CD8-positive, alpha-beta memory T cell (primary cell): ENCODE results near the gene RGS3. TPM values are rescaled to one million over a fixed set of nuclear protein-coding genes. Genes with fewer than 3 reads are reported as not detected.

Experiments used
- CTCF ChIA-PET: fragments of 350-600 bp; sonication (Branson Sonifier 250); formaldehyde crosslinking; loops from one replicate; lab custom pipeline; 2021; ENCODE audit warnings: antibody characterized with exemption; lab: Charles Lee
- POLR2A ChIA-PET: fragments of 350-600 bp; sonication (Branson Sonifier 250); formaldehyde crosslinking; loops from one replicate; lab custom pipeline; 2021; ENCODE audit warnings: antibody characterized with exemption; lab: Charles Lee
- DNase-seq, 5 donors: peaks; one replicate each; pipeline versions ENCODE4 v3.0.0 to v3.0.0-alpha.2; 2020 to 2022; ENCODE audit warnings: mixed read lengths in 1 of 5
- H3K27ac ChIP-seq: one replicate; pipeline ENCODE4 v1.7.0; 2013; ENCODE audit warnings: low read depth, mild to moderate bottlenecking, low read length, moderate library complexity
- H3K27me3 ChIP-seq: 2 replicates; pipeline ENCODE4 v1.7.0; 2013; ENCODE audit warnings: low read length, mild to moderate bottlenecking; ENCODE audit not compliant: insufficient read depth, poor library complexity, severe bottlenecking
- H3K36me3 ChIP-seq: 2 replicates; pipeline ENCODE4 v1.7.0; 2013; ENCODE audit warnings: mild to moderate bottlenecking, low read length, moderate library complexity; ENCODE audit not compliant: insufficient read depth
- H3K4me1 ChIP-seq: 2 replicates; pipeline ENCODE4 v1.7.0; 2013; ENCODE audit warnings: mild to moderate bottlenecking, low read length, moderate library complexity; ENCODE audit not compliant: insufficient read depth
- H3K4me3 ChIP-seq: 2 replicates; pipeline ENCODE4 v1.7.0; 2013; ENCODE audit warnings: mild to moderate bottlenecking, low read length
- H3K9me3 ChIP-seq: 2 replicates; pipeline ENCODE4 v1.7.0; 2013; ENCODE audit warnings: mild to moderate bottlenecking, low read length
- H3K27ac Mint-ChIP-seq, 8 donors: one replicate each; pipeline ENCODE4 v1.8.0; 2020 to 2021; ENCODE audit warnings: mixed read lengths in 8 of 8, mild to moderate bottlenecking in 6 of 8, inconsistent platforms in 3 of 8, moderate library complexity in 3 of 8
- H3K27me3 Mint-ChIP-seq, 2 donors: one replicate each; pipeline ENCODE4 v1.8.0; 2020 to 2021; ENCODE audit warnings: mixed read lengths in 2 of 2, mild to moderate bottlenecking in 1 of 2, moderate library complexity in 1 of 2
- H3K36me3 Mint-ChIP-seq, 3 donors: one replicate each; pipeline ENCODE4 v1.8.0; 2020 to 2021; ENCODE audit warnings: mixed read lengths in 3 of 3, inconsistent platforms in 1 of 3, mild to moderate bottlenecking in 1 of 3
- H3K4me1 Mint-ChIP-seq, 3 donors: one replicate each; pipeline ENCODE4 v1.8.0; 2020 to 2021; ENCODE audit warnings: mixed read lengths in 3 of 3, inconsistent platforms in 1 of 3, mild to moderate bottlenecking in 1 of 3
- H3K4me3 Mint-ChIP-seq, 7 donors: one replicate each; pipeline ENCODE4 v1.8.0; 2020 to 2021; ENCODE audit warnings: mixed read lengths in 7 of 7, mild to moderate bottlenecking in 6 of 7, moderate library complexity in 4 of 7, inconsistent platforms in 2 of 7
- H3K9me3 Mint-ChIP-seq, 5 donors: one replicate each; pipeline ENCODE4 v1.8.0; 2020 to 2022; ENCODE audit warnings: mixed read lengths in 5 of 5, mild to moderate bottlenecking in 3 of 5, moderate library complexity in 2 of 5, inconsistent platforms in 1 of 5
- polyA plus RNA-seq: library from polyadenylated mRNA; unstranded; fragments of 300-500 nt; fragmentation: Illumina TruSeq; gene quantifications from one replicate; pipeline ENCODE4 v1.2.3, GENCODE V29; 2021
- total RNA-seq, 2 experiments: library from RNA; stranded (reverse); gene quantifications; one replicate each; pipeline ENCODE4 v1.2.3, GENCODE V29; 2021

RGS3 gene
- total and polyA plus RNA-seq, 3 experiments from 2014 or later, result 59.8 to 91.2 (median 89.2) TPM

DNA sequence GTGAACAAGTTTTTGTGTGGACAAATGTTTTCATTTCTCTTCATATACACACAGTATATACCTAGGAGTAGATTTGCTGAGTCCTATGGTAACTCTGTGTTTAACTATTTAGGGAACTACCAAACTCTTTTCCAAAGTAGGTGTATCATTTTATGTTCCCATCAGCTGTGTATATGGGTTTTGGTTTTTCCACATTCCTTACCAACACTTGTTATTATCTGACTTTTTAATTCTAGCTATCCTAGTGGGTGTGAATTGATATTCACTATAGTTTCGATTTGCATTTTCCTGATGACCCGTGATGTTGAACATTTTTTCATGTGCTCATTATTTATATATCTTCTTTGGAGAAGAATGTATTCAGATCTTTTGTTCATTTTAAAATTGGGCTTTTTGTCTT lies 3.7 kb downstream of the RGS3 start:
- Mint-ChIP-seq H3K36me3 (peaks cover 0 to 4% (median 0%) of the 10 kb centered on the region in 3 donors), H3K27me3 (peaks cover 0 to 2% of the 10 kb centered on the region in 2 donors), H3K4me3 (no peak overlapping the region), H3K27ac (no peak overlapping the region), H3K9me3 (peaks cover 0 to 8% (median 3%) of the 10 kb centered on the region in 5 donors), H3K4me1 (peaks cover 0 to 2% (median 0%) of the 10 kb centered on the region in 3 donors)
- POLR2A ChIA-PET, result no interaction called here
- DNase-seq, result no peak
- H3K4me1 ChIP-seq, result no peaks in the 10 kb centered on the region
- H3K27me3 ChIP-seq, result no peaks in the 10 kb centered on the region
- no peak overlapping the region for H3K27ac ChIP-seq
- CTCF ChIA-PET, result interaction anchor here (1.0 to 1.4 kb wide), 2 partner anchors 13 to 115 kb away, joined by 3 read pairs; no protein-coding TSS in a partner anchor
- no peaks in the 10 kb centered on the region for H3K9me3 ChIP-seq
- no peaks in the 10 kb centered on the region for H3K36me3 ChIP-seq
- H3K4me3 ChIP-seq, result no peak overlapping the region

DNA sequence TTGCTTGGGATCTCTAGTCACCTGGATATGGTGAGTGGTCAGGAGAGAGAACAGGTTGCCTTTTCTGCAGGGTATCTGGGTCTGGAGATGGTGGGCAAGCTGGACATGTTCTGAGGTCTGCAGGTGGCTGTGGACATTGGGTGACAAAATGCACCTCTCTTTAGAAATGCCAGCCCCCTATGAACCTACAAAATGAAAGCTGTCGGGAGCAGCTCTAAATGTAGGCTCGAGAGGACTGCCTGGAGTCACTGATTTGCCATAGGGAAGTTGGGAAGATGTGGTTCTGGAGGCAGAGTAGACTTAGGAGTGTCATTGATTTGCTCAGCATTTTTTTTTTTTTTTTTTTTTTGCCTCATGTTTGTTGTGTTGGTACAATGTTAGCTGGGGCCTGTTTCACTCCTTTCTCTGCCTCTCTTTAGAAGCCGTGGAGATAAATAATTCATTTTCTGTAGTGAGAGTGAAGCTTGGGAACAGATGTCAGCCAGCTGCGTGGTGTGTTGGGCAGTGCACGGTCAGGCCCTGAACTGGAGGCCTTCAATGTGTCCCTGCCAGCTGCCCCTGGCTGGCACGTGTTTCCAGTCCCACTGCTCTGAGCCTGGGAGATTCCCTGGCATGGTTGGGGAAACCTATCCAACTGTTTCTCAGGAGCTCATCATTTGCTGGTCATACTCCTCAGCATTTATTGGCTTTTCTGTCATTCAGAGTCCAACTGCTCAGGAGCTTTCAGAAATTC lies 5.4 kb downstream of the RGS3 start:
- Mint-ChIP-seq H3K9me3 (peaks cover 0 to 8% (median 3%) of the 10 kb centered on the region in 5 donors), H3K36me3 (peaks cover 0 to 4% (median 0%) of the 10 kb centered on the region in 3 donors), H3K27me3 (peaks cover 0 to 2% of the 10 kb centered on the region in 2 donors), H3K4me1 (peaks cover 0 to 2% (median 0%) of the 10 kb centered on the region in 3 donors), H3K27ac (peak overlapping the region in 1 of 8 donors; percentile 81), H3K4me3 (no peak overlapping the region)
- Histone ChIP-seq H3K27ac (no peak overlapping the region), H3K27me3 (no peaks in the 10 kb centered on the region), H3K36me3 (no peaks in the 10 kb centered on the region), H3K4me3 (no peak overlapping the region), H3K4me1 (no peaks in the 10 kb centered on the region), H3K9me3 (no peaks in the 10 kb centered on the region)
- DNase-seq, result no peak
- POLR2A ChIA-PET, result no interaction called here
- CTCF ChIA-PET, result no interaction called here

GRCh38 chr9:113471143-113471542 lies 7.6 kb downstream of the RGS3 start:
- no peak for DNase-seq
- H3K27me3 ChIP-seq, result no peaks in the 10 kb centered on the region
- Mint-ChIP-seq H3K27me3 (peaks cover 0 to 2% of the 10 kb centered on the region in 2 donors), H3K36me3 (peaks cover 0 to 4% (median 0%) of the 10 kb centered on the region in 3 donors), H3K27ac (peak overlapping the region in 1 of 8 donors; percentile 19), H3K4me1 (no peaks in the 10 kb centered on the region), H3K4me3 (peak overlapping the region in 1 of 7 donors; percentile 37), H3K9me3 (peaks cover 0 to 8% (median 3%) of the 10 kb centered on the region in 5 donors)
- no peak overlapping the region for H3K4me3 ChIP-seq
- H3K9me3 ChIP-seq, result no peaks in the 10 kb centered on the region
- H3K27ac ChIP-seq, result no peak overlapping the region
- POLR2A ChIA-PET, result no interaction called here
- H3K36me3 ChIP-seq, result no peaks in the 10 kb centered on the region
- no peaks in the 10 kb centered on the region for H3K4me1 ChIP-seq
- CTCF ChIA-PET, result no interaction called here

DNA sequence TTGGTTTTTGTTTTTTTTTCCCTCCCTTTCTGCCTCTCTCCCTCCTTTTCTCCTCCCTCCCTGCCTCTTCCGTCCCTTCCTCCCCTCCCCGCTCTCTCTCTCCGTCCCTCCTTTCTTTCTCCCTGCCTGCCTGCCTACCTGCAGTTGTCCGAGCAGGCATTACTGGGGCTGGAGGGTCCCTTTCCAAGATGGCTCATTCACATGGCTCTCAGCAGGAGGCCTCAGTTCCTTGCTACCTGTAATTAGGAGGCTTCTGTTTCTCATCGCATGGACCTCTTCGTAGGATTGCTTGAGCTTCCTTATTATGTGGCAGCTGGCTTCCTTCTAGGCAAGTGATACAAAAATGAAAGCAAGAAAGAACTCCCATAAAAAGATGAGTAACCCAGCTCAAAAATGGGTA lies 8.0 kb downstream of the RGS3 start:
- Histone ChIP-seq H3K4me3 (no peak overlapping the region), H3K36me3 (no peaks in the 10 kb centered on the region), H3K9me3 (no peaks in the 10 kb centered on the region), H3K27ac (no peak overlapping the region), H3K4me1 (no peaks in the 10 kb centered on the region), H3K27me3 (no peaks in the 10 kb centered on the region)
- Mint-ChIP-seq H3K4me1 (no peaks in the 10 kb centered on the region), H3K27me3 (no peaks in the 10 kb centered on the region), H3K9me3 (peaks cover 0 to 8% (median 3%) of the 10 kb centered on the region in 5 donors), H3K4me3 (no peak overlapping the region), H3K27ac (no peak overlapping the region), H3K36me3 (peaks cover 0 to 4% (median 0%) of the 10 kb centered on the region in 3 donors)
- ChIA-PET CTCF (no interaction called here), POLR2A (no interaction called here)
- DNase-seq, result no peak

GRCh38 chr9:113472199-113472598 lies 8.7 kb downstream of the RGS3 start:
- Mint-ChIP-seq H3K9me3 (peaks cover 0 to 8% (median 2%) of the 10 kb centered on the region in 5 donors), H3K36me3 (peaks cover 0 to 4% (median 0%) of the 10 kb centered on the region in 3 donors), H3K4me3 (no peak overlapping the region), H3K4me1 (no peaks in the 10 kb centered on the region), H3K27ac (no peak overlapping the region), H3K27me3 (no peaks in the 10 kb centered on the region)
- no peak overlapping the region for H3K27ac ChIP-seq
- POLR2A ChIA-PET, result no interaction called here
- H3K27me3 ChIP-seq, result no peaks in the 10 kb centered on the region
- DNase-seq, result no peak
- CTCF ChIA-PET, result no interaction called here
- no peaks in the 10 kb centered on the region for H3K9me3 ChIP-seq
- H3K4me1 ChIP-seq, result no peaks in the 10 kb centered on the region
- H3K36me3 ChIP-seq, result no peaks in the 10 kb centered on the region
- no peak overlapping the region for H3K4me3 ChIP-seq

DNA sequence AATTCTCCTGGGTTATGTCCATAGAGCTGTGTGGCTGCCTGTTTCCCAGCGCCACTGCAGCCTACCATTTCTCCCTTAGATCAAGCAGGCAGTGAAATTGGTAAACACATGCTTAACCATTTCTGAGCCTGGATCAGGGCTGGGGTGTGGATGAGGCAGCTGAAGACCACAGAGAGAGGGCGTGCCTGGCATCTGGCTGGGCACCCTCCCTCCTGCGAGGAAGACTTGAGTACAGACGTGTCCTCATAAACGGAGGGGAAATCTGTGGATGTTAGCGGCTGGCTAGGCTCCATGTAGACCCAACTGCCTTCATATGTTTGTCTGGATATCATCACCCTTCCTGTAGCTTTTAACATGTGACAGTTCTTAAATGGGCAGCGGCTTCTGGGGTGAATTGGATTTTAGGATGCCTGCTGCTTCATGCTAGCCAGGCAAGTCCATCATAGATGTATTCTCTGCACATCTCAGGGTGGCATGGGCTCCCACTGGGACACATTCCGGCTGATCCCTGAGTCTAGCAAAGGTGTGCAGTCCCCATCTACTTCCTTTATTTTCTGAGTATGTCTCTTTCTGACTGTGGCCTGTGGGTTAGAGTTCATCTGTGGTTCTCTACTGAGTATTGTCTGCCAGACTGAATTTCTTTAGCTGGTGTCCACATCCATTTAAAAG lies 11.0 kb downstream of the RGS3 start:
- Mint-ChIP-seq H3K27me3 (peaks cover 0 to 3% of the 10 kb centered on the region in 2 donors), H3K9me3 (no peaks in the 10 kb centered on the region), H3K36me3 (no peaks in the 10 kb centered on the region), H3K4me3 (no peak overlapping the region), H3K4me1 (peaks cover 9 to 10% (median 9%) of the 10 kb centered on the region in 3 donors), H3K27ac (no peak overlapping the region)
- DNase-seq, result no peak
- ChIA-PET CTCF (no interaction called here), POLR2A (no interaction called here)
- H3K27me3 ChIP-seq, result no peaks in the 10 kb centered on the region
- no peak overlapping the region for H3K27ac ChIP-seq
- H3K36me3 ChIP-seq, result no peaks in the 10 kb centered on the region
- H3K4me1 ChIP-seq, result peaks cover 9% of the 10 kb centered on the region
- H3K4me3 ChIP-seq, result no peak overlapping the region
- H3K9me3 ChIP-seq, result no peaks in the 10 kb centered on the region

- peaks cover 13 to 15% (median 14%) of the 10 kb centered on the region in 3 donors for H3K4me1 Mint-ChIP-seq
- ChIA-PET CTCF (interaction anchor here (1.6 kb wide), 1 partner anchor 74 kb away, joined by 4 read pairs; the partner anchor contains the start of gene ALAD), POLR2A (no interaction called here)
- Histone ChIP-seq H3K4me1 (peaks cover 12% of the 10 kb centered on the region), H3K4me3 (no peak overlapping the region), H3K27ac (no peak overlapping the region), H3K9me3 (no peaks in the 10 kb centered on the region), H3K27me3 (no peaks in the 10 kb centered on the region), H3K36me3 (no peaks in the 10 kb centered on the region)
- peaks cover 0 to 3% of the 10 kb centered on the region in 2 donors for H3K27me3 Mint-ChIP-seq
- no peaks in the 10 kb centered on the region for H3K36me3 Mint-ChIP-seq
- H3K9me3 Mint-ChIP-seq, result no peaks in the 10 kb centered on the region
- DNase-seq, result no peak
- H3K27ac Mint-ChIP-seq, result no peak overlapping the region
- H3K4me3 Mint-ChIP-seq, result no peak overlapping the region
Measured at GRCh38 chr9:113475031-113475430, 11.5 kb downstream of the RGS3 start.

DNA sequence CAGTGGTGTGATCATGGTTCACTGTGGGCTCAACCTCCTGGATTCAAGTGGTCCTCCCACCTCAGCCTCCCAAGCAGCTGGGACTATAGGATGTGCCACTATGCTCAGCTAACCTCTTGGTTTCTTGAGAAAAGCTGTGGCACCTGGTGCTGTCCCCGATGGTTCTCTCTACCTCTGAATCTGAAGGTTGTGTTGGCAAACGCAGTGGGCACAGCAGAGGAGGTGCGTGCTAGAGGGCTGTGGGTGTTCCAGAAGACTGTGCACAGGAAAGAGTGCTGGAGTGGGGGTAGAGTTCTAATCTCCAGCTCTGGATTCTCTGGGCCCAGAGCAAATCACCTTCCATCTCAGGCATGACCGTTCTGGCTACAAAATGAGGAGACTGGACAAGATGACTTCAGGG lies 12.5 kb downstream of the RGS3 start:
- peaks cover 0 to 3% of the 10 kb centered on the region in 2 donors for H3K27me3 Mint-ChIP-seq
- ChIA-PET CTCF (interaction anchor here (1.6 kb wide), 1 partner anchor 75 kb away, joined by 4 read pairs; the partner anchor contains the start of gene ALAD), POLR2A (no interaction called here)
- H3K4me1 Mint-ChIP-seq, result peaks cover 13 to 17% (median 17%) of the 10 kb centered on the region in 3 donors
- H3K9me3 Mint-ChIP-seq, result no peaks in the 10 kb centered on the region
- H3K27ac Mint-ChIP-seq, result peak overlapping the region in 2 of 8 donors; percentile 17 to 43
- Histone ChIP-seq H3K36me3 (no peaks in the 10 kb centered on the region), H3K9me3 (no peaks in the 10 kb centered on the region), H3K4me1 (peaks cover 12% of the 10 kb centered on the region), H3K27ac (no peak overlapping the region), H3K27me3 (no peaks in the 10 kb centered on the region), H3K4me3 (no peak overlapping the region)
- DNase-seq, result no peak
- H3K36me3 Mint-ChIP-seq, result no peaks in the 10 kb centered on the region
- H3K4me3 Mint-ChIP-seq, result no peak overlapping the region
